ENCODE data around the gene CRACDL.

CRACDL gene

DNA sequence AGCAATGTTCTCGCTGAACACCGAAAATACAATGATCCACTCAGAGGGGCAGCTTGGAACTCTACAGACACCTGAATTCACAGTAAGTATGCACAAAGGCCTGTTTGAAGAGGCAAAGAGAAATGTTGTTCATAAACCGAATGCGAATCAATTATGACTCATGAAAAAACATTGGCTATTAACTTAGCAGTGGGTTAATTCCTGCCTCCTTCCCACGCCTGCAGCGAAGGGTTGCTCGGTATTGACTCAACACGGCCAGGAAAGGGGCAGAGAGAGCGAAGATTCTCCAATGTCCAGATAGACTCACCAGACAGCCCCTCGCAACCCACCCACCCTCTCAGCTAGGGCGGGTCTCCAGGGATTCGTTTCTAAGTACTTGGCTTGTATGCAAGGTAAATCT lies 9.4 kb downstream of the CRACDL start:
- DNase-seq: no peak

DNA sequence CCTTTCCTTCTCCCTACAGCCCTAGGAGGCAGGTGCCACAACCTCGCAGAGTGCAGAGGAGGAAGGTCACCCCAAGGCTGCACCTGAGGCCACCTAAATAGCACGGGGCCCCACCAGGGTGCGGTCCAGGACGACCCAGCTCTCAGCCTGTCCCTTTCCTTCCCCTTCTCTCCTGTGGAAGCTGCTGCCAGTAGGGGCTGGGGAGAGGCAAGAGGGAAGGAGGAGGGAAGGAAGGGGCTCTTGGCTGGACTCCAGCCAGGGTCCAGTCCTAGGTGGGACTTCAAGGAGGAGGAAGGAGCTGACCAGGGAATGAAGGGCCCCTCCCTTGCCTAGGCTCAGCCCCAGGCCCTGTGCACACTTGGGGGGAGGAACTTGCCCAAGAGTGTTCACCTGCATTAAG lies 11.1 kb downstream of the CRACDL start:
- no peak for DNase-seq

DNA sequence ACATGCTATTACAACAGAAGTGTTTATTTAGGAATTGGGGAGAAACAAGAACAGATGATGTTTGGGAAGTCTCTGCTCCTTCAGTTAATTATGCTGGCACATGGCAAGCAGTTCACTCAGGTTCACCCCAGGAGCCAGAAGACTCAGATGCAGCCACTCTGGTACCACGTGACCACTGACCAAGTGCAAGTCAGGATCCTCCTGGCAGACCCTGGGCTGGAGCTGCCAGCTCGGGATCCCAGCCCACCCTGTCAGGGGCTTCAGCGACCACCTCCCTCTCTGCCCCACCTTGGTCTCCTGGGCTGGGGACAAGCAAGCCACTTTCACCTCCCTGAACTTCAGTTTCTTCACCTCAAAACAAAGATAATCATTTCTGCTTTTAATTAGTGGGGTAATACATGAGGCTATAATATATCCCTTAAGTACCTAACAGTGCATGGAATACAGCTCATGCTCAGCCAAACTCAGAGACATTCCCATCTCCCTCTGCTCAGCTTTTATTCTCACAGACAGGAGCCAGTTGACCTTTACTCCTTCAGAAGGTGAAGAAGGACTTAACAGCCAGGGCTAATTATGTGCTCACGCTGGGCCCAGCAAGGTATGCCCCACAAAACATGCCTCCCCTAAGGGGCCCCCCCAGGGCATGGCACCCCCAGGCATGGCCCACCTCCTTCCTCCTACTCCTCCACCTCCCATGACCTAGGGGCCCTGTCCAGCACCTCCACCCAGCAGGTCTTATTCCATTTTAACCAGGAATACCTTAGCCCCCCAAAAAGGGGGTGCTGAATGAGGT lies 11.8 kb downstream of the CRACDL start:
- no peak for DNase-seq

DNA sequence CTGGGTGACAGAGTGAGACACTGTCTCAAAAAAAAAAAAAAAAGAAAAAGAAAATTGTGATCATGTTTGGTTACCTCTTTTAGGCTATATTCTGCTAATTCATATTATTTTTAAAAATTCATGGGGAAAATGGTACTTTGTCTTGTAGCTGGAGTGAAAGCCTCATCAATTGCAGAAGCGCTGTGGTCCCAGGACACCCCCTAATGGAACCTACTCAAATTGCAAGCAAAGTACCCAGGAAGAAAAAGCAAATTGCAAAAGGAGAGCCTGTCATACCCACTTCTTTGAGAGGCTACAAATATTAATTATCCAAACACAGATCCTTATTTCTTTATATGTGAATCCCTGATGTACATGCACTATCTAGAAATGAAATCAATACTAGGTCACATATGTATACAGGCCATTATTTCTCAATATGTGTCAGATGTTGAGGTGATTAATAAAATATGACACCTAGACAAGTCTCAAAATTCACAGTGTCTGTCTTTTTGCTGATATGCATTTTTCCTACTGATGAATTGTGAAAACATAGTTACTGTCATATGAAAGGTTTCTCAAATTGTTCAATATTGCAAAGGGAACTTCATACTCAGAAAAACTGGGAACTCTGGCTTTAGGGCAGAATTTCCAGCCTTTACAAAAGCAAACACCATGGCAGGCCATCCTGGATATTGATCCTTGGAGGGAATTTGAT lies 12.6 kb downstream of the CRACDL start:
- no peak for DNase-seq

DNA sequence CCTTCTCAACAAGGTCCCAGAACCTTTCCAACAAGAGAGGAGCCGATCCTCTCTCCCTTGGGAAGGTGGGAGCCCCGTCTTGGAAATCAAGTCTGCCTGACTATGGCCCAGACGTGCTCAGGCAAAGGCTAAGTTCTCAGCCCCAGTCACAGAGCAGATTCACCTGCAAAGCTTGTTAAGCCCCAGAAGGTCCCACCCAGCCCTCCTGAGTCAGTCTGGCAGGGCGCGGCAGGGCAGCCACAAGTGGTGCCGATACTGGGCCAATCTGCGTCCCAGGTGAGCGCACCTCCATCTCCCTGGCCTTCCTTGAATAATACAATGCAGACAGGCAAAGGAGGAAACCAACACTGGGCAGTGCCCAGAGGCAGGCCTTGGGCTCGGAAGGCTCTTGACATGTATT lies 15.0 kb downstream of the CRACDL start:
- no peak for DNase-seq

DNA sequence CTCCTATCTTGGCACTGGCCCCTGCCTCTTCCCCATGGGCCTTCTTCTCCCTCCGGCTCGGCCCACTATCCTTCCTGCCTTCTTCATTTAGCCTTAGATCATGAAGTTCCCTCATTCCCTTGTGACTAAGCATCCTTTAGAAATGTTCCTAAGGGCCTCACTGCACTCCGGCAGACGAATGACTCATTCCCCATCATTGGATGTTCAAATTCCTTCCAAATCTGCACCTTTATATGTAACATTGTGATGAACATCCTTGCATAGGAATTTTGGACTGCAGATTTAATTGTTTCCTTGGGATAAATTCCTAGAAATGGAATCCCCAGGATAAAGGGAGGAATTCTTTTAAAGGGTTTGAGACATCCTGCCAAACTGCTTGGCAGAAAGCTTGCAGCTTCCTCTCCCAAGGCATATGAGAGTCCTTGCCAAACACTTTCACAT lies 19.0 kb downstream of the CRACDL start:
- no peak for DNase-seq

DNA sequence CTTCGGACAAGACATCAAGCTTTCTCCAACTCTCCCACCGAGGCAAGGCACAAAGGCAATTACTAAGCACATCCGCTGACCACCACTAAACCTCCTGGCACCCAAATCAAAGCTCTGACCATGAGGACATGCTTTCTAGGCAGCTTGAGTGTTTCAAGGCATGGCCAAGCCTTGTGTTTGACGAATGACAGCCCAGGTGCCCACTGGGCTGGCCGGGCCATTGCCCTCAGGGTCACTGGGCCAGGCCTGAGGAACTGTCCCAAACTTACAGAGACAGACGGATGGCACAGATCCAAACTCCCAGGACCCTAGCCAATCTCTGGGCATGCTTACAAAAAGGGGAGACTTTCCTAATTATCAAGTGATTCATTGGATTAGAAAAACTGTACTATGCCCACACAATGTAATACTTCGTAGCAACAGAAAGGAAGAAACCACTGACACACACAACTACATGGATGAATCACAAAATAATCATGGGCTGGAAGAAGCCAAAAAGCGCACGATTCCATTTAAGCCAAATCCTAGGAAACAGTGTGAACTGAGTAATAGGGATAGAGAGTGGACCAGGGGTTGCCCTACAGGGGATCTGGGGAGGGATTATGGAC lies 20.2 kb downstream of the CRACDL start:
- DNase-seq: no peak

DNA sequence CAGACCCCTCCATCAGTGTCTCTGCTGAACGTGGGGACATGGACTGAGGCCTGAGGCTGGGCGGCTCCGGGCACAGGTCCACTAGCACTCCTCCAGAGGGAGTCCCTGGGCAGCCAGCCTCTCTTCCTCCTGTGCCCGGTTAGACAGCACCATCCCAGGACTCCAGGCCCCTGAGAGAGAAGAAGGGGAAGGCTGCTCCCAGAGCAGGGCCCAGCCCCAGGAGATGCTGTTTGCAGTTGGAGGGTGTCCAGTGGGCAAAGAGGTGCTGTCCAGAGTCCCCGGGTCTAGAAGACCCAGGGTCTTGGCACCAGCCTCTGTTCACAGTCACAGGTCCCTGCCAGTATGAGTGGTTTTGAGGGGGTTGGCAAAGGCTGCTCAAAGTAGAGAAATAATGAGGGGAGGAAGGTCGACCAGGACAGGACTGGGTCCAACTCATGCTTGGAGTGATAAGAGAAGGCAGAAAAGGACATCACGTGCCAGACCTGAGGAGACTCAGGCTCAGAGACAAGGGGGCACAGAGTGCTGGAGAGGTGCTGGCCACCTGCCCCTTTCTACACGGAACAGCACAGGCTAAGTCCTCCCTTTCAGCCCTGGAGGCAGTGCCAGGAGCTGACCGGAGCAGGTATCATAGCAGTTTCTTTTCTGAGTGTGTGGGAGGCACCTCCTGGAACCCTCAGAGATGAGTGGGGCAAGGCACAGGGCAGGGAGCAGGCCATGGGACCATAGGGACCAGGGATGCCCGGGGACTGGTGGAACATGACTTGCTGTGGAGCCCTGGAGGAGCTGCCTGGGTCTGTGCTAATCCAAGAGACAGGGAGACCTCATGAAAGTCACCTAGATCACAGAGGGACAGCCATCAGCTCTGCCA lies 21.1 kb downstream of the CRACDL start:
- no peak for DNase-seq

DNA sequence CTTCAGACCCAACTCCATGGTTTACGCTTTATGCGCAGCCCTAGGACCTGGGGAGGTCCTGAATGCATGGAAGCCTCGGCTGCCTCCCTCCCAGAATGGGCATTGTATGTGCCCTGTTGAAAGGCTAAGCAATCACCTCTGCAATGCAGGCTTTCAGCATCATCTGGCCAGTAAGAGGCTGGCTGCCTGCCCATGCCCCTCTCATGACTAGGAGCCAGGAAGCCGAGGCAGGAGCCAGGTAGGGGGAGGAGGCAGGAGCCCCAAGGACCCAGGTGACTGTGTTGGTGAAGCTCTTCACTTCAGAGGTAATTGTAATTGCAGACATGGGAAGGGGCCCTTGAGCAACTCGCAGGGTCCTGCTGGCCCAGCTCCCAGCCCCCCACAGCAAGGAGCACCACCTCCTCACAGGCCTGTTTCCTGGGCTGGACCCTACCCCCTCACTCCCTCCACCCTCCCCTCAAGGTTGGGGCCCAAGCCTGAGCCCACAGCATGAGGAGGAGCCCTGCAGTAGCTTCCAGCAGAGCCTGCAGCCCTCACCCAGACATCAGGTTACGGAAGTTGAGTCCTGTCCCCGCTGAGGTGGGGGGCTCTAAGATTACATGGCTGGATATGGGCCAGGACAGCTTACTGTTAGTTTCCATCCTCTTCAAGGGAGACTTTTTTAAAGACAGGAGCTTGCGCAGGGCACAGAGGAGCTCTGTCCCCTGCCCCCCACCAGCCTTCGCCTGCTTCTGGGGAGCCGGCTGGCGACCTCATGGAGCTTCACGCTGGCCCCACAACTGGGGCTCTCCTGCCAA lies 21.9 kb downstream of the CRACDL start:
- DNase-seq: peak; percentile 52

DNA sequence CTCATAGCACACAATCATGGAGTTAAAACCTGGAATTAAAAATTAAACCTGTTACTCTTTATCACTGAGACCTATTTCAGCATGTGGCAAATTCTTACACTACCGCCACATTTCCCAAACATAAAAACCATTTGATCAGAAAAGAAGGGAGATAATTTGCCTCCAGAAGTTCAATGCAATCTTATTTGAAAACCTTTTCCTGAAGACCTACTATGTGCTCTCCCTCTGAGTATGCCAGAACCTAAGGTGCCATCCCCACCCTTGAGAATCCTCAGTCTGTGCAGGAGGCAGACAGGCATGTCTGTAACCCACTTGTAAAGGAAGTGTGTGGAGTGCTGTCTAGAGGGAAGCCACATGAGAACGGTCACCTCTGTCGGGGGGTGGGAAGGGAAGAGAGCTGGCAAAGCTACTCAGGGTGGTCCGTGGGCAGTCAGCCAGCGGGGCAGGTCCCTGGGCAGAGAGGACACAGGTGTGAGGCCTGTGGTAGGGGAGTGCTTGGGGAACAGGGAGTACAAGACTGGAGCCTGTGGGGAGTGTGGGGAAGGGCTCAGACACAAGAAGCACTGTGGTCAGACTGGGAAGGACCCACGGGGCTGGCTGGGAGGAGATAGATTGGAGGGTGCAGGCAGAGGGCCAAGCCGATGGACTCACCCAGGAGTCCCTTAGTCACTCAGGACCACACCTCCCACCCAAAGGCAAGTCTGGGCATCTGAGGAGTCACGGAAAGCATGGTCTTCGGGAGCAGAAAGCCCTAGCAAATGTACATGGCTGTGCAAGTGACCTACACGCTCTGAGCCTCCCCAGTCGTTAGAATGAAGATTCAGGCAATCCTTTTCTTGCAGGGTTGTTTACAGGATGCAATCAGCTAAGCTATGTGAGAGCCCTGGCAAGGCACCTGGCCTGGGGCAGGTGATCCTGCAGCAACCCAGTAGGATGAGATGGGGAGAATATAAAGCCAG lies 22.8 kb downstream of the CRACDL start:
- peak; percentile 53 for DNase-seq

DNA sequence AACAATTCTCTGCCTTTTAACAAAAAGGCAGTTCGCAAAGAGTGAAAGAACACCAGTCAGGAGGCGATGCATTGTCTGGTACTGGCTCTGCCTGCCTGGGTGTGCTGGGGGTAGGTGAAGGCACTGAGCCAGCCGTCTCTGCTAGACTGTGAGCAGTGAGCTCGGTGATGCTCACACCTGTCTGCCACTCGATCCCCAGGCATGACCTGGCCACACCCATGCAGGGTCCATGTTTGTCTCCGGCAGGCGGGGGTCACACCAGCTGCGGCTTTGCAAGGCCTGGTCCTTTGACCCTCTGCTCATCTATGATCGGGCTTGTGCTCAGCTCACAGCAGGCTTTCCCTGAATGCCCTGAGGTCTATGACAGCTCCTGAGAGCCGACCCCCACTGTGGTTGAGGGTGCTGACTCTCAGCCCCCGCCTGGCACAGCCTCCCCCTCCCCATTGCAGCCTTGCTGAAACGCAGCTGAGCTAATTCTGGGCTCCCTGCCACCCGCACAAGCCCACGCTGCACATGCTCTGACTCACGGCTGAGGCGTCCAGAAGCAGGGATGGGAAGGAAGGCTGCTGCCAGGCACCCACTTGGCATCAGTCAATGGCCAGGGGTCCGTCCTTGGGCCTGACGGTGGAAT lies 23.7 kb downstream of the CRACDL start:
- DNase-seq: peak; percentile 54

DNA sequence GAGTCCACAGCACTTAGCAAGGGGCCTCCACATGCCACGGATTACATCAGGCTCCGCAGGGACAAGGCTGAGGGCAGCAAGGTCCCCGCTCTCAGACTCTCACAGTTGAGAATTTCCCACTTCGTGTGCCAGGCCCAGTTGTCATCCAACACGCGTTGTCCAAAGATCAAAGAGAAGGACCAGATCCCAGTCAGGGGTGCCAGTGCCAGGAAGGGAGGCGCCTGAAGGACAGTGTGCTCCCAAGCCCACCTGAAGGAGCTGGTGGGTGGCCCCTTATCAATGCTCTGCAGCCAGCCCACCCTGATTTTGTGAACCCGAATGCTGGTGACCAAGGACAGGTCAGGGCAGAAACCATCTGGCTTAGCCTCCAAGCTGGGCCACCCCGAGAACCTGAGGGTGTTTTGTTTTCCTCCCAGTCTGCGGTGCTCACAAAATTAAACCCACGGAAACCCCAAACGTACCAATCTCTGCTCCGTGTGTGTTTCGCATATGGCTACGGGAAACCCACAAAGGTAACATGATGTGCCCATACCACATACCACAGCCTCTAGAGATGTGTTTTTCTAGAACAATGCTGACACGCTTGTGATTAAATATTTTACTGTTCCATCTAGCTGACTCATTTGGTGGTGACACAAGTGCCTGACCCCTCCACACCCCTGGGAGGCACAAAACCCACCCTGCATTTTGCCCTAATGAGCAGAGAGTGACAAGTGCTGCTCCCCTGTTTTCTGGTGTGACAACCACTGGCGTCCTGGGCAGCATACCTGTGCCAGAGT lies 24.5 kb downstream of the CRACDL start:
- peak; percentile 56 for DNase-seq

DNA sequence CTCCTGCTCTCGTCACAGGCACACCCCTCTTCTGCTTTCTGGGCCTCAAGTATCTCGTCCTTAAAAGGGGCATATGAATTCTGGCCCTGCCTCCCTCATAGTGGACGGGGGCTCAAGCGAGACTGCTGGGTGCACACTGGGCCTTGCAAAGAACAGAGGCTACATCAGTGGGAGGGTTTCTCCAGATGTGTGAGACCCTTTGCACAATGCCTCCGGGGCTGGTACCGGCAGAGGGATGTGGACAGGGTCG lies 25.0 kb downstream of the CRACDL start:
- peak; percentile 47 for DNase-seq

DNA sequence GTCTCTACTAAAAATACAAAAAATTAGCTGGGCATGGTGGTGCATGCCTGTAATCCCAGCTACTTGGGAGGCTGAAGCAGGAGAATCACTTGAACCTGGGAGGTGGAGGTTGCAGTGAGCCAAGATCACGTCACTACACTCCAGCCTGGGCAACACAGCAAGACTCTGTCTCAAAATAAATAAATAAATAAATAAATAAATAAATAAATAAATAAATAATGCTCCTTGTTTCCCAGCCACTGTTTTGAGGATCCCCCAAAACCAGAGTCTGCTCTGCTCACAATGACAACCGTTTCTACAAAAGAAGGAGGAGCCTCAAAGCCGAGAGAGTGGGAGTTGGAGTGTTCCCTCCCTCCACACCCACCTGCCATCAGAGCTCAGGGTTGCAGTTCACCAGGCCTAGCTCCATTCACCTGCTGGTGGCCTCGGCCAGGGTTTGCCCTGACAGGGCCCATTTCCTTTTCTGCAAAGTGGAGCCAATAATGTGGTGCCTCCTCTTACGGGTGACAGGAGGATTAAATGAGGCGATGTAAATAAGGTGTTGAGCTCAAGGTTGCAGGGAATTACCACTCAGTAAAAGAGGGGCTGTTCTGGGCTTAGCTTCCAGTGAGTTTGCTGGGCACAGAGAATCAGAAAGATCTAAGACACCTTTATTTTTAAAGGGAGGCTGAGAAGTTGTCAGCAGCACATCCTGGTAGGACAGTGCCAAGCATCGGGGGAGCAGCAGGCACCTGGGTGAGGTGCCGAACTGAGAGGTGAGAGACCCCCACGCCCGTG lies 25.5 kb downstream of the CRACDL start:
- DNase-seq: peak; percentile 53

DNA sequence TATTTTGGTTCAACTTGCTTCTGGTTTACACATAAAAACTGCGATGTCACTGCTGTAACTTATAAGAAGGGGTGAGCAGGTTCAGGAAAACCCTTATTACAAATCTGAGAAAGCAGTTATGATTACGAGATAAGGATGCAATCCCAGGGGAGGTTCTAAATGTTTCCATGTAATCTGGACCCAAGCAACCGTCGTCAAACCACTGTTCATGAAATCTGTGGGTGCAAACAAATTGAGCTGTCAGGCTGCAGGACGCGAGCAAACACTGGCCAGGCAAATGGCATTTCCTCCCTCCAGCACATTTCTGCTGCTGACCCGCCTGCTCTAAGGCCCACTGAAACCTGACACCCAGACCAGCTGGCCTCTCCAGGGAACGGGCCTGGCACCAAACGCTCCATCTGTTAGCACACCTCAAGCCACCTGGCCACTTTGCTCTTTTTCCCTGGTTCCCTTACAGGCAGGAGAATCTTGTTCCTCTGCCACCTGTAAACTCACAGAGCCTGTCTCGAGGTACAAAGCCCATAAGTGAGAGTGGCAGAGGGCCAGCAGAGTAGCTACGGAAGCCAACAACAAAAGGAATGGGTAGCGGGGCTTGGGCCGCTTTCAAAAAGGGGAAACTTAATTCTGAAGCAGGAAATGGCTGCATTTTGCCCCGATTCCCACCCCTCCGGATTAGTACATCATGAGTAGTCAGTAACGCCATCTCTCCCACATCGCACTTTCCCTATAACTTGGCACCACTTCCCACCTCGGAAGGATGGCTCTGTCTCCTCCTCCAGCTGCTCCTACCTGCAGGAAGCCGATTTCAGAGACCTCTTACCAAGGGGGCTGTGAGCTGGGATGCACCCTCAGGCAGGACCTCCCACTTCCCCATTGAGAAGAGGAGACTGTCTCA lies 26.5 kb downstream of the CRACDL start:
- peak; percentile 53 for DNase-seq

DNA sequence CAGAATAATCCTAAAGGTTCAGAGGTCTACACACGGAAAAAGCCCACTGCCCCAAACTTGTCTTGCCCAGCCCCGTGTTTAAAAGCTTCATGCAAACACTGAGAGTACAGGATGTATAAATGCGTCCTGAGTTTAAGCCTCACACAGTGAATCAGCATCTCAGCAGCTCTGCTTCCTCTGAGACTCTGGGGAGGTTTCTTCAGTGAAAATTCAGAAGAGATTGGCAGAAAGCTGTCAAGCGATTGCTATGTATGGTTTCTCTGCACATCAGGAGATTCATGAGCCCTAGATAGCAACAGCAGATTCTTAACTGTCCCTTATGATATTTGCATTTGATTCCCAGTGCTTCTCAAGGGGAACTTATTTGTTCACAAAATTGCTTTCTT lies 27.1 kb downstream of the CRACDL start:
- peak; percentile 33 for DNase-seq

DNA sequence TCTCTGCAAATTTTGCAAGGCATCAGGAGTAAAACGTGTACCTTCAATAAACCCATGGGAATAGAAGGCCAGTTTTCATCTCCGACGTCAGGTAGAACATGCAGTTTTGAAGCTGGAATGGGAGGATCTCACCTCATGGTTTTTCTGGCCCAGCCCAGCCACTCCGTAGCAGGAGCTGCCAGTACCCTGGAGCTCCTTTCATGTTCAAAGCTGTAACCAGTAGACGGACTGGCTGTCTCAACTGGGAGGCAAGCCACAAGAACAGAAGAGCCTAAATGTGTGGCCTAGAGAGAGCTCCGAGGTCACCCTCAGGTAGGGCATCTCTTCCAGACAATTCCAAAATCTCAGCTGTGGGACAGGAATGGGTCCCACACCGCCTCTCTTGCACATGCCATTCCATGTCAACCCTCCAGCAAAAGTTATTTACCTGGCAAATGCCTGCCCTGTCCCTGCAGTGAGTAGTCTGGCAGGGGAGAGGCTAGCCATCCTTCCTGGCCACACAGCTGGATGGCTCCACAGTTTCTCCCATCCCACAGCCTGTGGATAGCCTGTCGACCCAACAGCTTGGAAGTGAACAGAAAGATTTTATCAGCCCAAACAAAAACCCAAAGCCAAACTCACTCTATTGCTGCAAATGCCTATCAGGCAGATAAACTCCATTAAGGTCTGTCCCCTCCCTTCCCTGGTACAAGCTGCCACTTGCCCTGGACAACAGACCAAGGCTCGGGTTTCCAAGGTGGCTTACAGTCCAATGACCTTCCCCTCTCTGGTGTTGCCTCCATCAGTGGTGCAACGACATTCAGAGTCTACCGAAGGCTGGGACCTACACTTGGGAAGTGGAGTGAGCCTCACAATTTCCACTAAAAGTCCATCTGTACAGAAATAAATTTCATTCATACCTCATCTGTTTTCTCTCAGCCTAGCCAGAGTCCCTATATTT lies 27.8 kb downstream of the CRACDL start:
- peak; percentile 41 for DNase-seq
